HG03280 (cell line): Measurements from ENCODE around the gene MLF2.

Experiments
- ATAC-seq: cut with Tn5 transposase; IDR thresholded peaks from one replicate; pipeline ENCODE4 v1.9.1; 2021; ENCODE audit warnings: mild to moderate bottlenecking, moderate library complexity; ENCODE audit not compliant: unreplicated experiment

MLF2 gene

DNA sequence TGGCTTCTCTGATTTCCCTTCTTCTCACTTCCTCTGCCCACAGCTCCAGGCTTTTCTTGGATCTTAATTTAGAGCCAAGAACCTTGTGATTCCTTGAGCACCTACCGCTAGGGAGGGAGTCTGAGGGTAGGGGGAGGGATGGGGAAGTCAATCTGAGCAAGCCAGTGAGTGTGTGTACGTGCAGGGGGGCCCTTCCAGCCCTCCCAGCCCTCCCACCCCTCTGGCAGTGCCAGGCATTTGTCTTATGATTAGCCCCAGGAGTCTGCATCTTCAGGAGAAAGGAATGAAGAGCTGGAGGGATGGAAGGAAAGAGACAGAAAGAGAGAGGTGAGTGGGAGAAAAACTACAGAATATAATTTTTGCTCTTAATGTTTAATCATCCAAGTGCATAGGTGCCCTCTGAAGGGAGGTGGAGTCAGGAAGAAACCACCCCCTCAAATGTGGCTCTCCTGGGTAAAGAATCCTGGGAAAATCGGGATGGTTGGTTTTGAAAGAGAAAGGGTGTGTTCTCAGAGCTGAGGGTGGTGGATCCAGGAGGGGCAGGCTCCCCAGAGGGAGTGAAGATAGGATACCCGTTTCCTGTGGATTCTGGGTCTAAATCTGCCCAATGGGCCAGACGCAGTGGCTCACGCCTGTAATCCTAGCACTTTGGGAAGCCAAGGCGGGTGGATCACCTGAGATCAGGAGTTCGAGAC is 54.4 kb downstream of the MLF2 start:
- no peak for ATAC-seq
